Islet precursor cell (in vitro differentiated cells): ENCODE results near the gene LEO1.

ENCODE experiments used
- DNase-seq: peaks from one replicate; pipeline ENCODE4 v3.0.0-alpha.2; 2018

Gene LEO1

GRCh38 chr15:51926809-51927208 lies 44.8 kb downstream of the LEO1 start:
- no peak for DNase-seq

GRCh38 chr15:51924156-51925068 lies 47.2 kb downstream of the LEO1 start:
- DNase-seq: no peak

- DNase-seq: peak; percentile 75
Observed at GRCh38 chr15:51917493-51917892, 54.1 kb downstream of the LEO1 start.

GRCh38 chr15:51912528-51912927 lies 59.0 kb downstream of the LEO1 start:
- DNase-seq: no peak

- no peak for DNase-seq
Observed at GRCh38 chr15:51909584-51909983, 62.0 kb downstream of the LEO1 start.

- no peak for DNase-seq
Observed at GRCh38 chr15:51908316-51908715, 63.3 kb downstream of the LEO1 start.

- peak; percentile 86 for DNase-seq
Observed at GRCh38 chr15:51907136-51907862, 64.3 kb downstream of the LEO1 start.

GRCh38 chr15:51904931-51905330 lies 66.6 kb downstream of the LEO1 start:
- no peak for DNase-seq

- no peak for DNase-seq
Observed at GRCh38 chr15:51904421-51904820, 67.2 kb downstream of the LEO1 start.

- DNase-seq: no peak
Observed at GRCh38 chr15:51889486-51889885, 82.1 kb downstream of the LEO1 start.

GRCh38 chr15:51888593-51889195 lies 82.9 kb downstream of the LEO1 start:
- no peak for DNase-seq
